Activated CD4-positive, alpha-beta T cell treated with anti-CD3 and anti-CD28 coated beads for 1 hour (primary cell): ENCODE measurements around the gene CDK2.
"Not testable (repeated sequence)": the region's sequence is repeated elsewhere in the genome, so short reads cannot be mapped to it uniquely, and the experiment has no call there.

Source experiments
- DNase-seq: peaks from one replicate; pipeline ENCODE4 v3.0.0-alpha.2; 2020

Gene CDK2

GRCh38 chr12:55982319-55982936 lies 15.8 kb downstream of the CDK2 start:
- no peak for DNase-seq

GRCh38 chr12:55983232-55983842 lies 16.7 kb downstream of the CDK2 start:
- DNase-seq = no peak

DNA sequence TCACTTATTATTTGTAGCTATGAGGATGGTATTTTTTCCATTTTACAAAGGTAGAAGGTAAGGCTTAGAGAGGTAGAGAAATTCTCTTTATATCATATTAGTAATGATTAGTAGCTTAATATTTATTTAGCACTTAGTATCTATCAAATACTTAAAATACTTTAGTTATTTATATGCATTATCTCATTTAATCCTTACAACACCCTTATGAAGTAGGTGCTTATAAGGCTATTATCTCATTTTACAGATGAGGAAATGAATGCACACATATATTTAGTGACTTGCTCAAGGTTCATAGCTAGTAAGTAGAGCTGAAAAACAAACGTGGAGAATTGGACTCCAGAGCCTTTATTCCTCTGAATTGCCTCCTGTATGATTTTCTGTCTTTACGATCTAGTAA lies 18.2 kb downstream of the CDK2 start:
- DNase-seq = no peak

- DNase-seq = no peak
These were observed 18.7 kb downstream of the CDK2 start for GRCh38 chr12:55985341-55985740.

DNA sequence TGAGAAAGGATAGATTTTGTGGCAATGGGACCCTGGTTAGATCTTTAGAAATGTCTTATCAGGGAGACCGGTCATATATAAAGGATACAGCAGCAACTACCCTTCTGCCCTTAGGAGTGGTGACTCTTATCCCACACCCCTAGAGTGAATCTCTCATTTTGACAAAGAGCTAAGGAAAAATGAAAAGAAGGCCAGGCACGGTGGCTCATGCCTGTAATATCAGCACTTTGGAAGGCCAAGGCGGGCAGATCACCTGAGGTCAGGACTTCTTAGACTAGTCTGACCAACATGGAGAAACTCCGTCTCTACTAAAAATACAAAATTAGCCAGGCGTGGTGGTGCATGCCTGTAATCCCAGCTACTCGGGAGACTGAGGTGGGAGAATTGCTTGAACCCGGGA lies 19.3 kb downstream of the CDK2 start:
- DNase-seq = not testable (repeated sequence)

- DNase-seq = no peak
These were observed 24.5 kb downstream of the CDK2 start for GRCh38 chr12:55991110-55991509.

DNA sequence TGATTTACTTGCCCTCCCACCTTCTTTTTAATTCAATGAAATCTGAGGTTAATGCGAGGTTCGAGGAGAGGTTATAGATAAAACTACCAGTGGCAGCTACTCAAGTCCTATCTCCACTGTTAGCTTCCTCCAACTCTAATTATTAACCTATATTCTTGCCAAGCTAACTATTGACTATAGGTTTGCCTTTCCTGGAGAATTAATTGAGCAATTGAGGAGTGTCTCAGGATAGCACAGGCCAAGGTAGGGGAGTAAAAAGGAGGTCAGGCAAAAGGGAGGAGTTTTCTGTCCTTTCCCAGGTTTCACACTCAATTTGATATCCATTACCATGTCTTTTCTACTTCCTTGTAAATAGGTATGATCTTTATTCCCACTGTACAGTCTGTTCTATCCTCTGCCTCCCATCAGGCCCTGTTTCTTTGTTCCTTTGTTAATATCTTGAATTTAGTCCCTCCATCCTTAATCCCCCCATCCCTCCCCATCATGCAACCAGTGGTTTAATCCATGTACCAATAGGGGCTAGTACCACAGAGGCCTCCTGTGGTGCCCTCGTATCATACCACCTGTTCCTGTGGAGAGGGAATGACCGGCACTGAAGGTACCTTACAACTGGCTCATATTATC lies 26.7 kb downstream of the CDK2 start:
- no peak for DNase-seq

GRCh38 chr12:55995366-55995765 lies 28.7 kb downstream of the CDK2 start:
- no peak for DNase-seq

GRCh38 chr12:55996201-55996714 lies 29.6 kb downstream of the CDK2 start:
- DNase-seq = peak; percentile 50

DNA sequence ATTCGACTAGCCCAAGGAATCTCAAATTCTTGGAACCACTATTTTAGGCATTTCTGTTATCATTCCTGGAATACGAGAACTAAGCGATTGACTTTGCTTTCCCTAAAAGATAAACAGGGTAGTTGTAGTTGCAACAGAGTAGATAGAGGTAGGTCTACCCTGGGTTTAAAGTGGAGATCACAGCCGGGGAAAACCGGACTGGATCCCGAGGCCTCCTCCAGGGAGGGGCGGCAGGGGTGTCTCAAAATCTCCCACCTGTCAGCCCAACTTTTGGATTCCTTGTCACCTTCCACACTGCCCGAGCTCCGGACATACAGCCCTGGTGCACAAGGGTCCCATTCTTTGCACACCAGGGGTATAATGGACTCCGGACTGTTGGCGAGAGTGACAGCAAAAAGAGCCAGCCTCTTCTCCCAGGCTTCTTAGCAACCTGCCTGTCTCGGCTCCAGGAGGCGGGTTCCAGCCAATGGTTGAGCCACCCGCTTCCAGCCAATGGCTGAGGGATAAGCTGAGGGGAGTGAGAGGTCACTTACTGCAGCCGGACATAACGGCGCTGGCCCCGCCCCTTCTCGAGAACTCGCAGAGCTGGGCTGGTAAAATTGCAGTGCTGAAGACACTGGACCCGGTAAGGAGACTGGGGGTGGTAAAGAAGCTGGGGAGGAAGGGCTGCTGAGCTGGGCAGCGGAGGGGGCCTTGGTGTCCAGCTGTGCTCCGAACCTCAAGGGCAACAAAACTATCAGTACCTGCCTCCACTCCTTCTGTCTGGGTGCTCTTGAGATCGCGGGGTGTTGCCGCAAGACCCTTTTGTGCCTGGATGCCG lies 30.3 kb downstream of the CDK2 start, which contains the start of gene SUOX:
Gene SUOX, plus strand, starts transcription at position 562 of the 820 bp plus-strand sequence. CDS start 4,946 bp downstream, outside the sequence.
- no peak for DNase-seq

GRCh38 chr12:55997535-55997859 lies 30.9 kb downstream of the CDK2 start:
- DNase-seq = no peak

- DNase-seq = not testable (repeated sequence)
These were observed 32.9 kb downstream of the CDK2 start for GRCh38 chr12:55999522-55999921.

GRCh38 chr12:55999999-56000540 lies 33.4 kb downstream of the CDK2 start:
- DNase-seq = not testable (repeated sequence)

DNA sequence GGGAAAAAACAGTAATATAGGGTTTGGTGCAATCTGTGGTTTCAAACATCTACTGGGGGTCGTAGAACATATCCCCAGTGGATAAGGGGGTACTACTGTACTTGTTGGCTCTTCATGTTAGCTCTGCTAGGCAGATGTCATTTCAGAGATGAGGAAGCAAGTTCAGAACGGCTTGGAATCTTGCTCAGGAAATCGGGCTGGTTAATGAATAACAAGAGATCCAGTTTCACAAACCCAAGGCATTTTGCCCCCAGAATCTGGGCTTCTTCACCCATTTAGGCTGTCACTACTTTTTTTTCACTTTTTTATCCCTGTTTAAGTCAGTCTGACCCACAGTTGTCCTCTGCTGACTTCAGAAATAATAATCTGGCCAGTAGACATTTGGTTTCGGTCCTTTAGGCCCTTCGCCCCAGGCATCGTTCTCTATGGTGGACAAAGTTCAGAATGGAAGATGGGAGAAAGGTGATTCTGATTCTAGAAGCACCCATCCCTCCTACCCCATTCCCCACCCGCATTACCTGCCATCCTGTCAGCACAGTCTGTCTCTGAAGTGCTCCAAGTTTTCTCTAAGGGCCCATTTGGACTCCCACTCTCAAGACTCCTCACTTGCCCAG lies 35.0 kb downstream of the CDK2 start:
- no peak for DNase-seq

GRCh38 chr12:56003376-56003775 lies 36.7 kb downstream of the CDK2 start:
- not testable (repeated sequence) for DNase-seq

DNA sequence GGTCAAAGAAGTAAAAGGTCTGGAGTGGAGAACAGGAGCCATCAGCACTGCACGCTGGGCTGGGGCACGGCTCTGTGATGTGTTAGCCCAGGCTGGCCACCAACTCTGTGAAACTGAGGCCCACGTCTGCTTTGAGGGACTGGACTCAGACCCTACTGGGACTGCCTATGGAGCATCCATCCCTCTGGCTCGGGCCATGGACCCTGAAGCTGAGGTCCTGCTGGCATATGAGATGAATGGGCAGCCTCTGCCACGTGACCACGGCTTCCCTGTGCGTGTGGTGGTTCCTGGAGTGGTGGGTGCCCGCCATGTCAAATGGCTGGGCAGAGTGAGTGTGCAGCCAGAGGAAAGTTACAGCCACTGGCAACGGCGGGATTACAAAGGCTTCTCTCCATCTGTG lies 37.6 kb downstream of the CDK2 start:
- DNase-seq = no peak

- peak; percentile 50 for DNase-seq
These were observed 41.2 kb downstream of the CDK2 start for GRCh38 chr12:56007564-56008559.

GRCh38 chr12:56010111-56010570 lies 43.5 kb downstream of the CDK2 start:
- no peak for DNase-seq

DNA sequence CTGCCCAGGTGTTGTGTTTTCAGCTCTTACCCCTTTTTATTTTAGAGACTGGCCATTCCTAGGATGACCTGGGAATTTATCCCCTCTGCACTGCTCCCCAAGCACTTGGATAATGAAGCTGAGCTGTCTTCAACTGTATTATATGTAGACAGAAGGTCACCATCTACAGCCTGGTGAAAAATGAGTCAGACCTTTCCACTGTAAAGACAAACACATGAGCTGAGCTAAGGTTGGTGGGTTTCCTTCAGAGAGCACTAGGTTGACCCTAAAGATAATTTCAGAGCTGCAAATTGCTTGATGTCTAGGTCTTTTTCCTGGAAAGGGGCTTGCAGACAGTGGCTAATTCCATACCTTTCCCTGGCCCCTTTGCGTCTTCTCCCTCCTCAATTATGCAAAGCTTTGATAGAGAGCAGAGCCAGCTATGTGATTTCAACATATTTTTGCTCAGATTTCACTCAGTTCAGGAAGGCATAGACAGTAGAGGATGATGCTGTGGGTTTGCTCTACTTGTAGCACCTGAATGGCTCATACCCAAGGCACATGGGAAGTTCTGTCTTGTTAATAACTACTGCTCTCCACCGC lies 45.0 kb downstream of the CDK2 start:
- no peak for DNase-seq

GRCh38 chr12:56013482-56013881 lies 46.9 kb downstream of the CDK2 start:
- DNase-seq = no peak

- no peak for DNase-seq
These were observed 47.6 kb downstream of the CDK2 start for GRCh38 chr12:56014205-56014604.
